HEK293 (cell line): ENCODE data around the gene ICAM5.

ENCODE experiments used
- ELK4 ChIP-seq: IDR thresholded peaks from 2 replicates; pipeline ENCODE4 v1.6.1; 2011; ENCODE audit warnings: mild to moderate bottlenecking, low read depth, low read length, borderline replicate concordance
- GLIS1 ChIP-seq: fragments of 450-650 bp; formaldehyde crosslinking; IDR thresholded peaks from 2 replicates; pipeline ENCODE4 v1.5.1; 2016; ENCODE audit warnings: missing biosample characterization, missing genetic modification characterization
- GLIS2 ChIP-seq: fragments of 450-650 bp; formaldehyde crosslinking; IDR thresholded peaks from 2 replicates; pipeline ENCODE4 v1.5.1; 2016; ENCODE audit warnings: missing biosample characterization, missing genetic modification characterization
- KLF10 ChIP-seq: fragments of 450-650 bp; IDR thresholded peaks from 2 replicates; pipeline ENCODE4 v1.5.1; 2018; ENCODE audit warnings: missing biosample characterization, mild to moderate bottlenecking, missing genetic modification characterization
- MZF1 ChIP-seq: fragments of 450-650 bp; formaldehyde crosslinking; IDR thresholded peaks from 2 replicates; pipeline ENCODE4 v1.5.1; 2017; ENCODE audit warnings: missing biosample characterization, missing genetic modification characterization, borderline replicate concordance
- PATZ1 ChIP-seq: fragments of 450-650 bp; formaldehyde crosslinking; IDR thresholded peaks from 2 replicates; pipeline ENCODE4 v1.5.1; 2016; ENCODE audit warnings: missing biosample characterization, missing genetic modification characterization
- PRDM2 ChIP-seq: fragments of 450-650 bp; formaldehyde crosslinking; IDR thresholded peaks from 2 replicates; pipeline ENCODE4 v1.5.1; 2016; ENCODE audit warnings: missing biosample characterization, missing genetic modification characterization, borderline replicate concordance
- SCRT2 ChIP-seq: fragments of 450-650 bp; formaldehyde crosslinking; IDR thresholded peaks from 2 replicates; pipeline ENCODE4 v1.5.1; 2016; ENCODE audit warnings: missing biosample characterization, missing genetic modification characterization
- SP3 ChIP-seq: fragments of 450-650 bp; formaldehyde crosslinking; IDR thresholded peaks from 2 replicates; pipeline ENCODE4 v1.5.1; 2016; ENCODE audit warnings: missing biosample characterization, missing genetic modification characterization
- ZEB2 ChIP-seq: fragments of 450-650 bp; formaldehyde crosslinking; IDR thresholded peaks from 2 replicates; pipeline ENCODE4 v1.5.1; 2016; ENCODE audit warnings: missing biosample characterization, missing genetic modification characterization
- ZFHX2 ChIP-seq: fragments of 450-650 bp; formaldehyde crosslinking; conservative IDR thresholded peaks from 2 replicates; pipeline ENCODE4 v1.5.1; 2016; ENCODE audit warnings: missing biosample characterization, missing genetic modification characterization
- ZNF121 ChIP-seq: fragments of 450-650 bp; formaldehyde crosslinking; IDR thresholded peaks from 2 replicates; pipeline ENCODE4 v1.5.1; 2016; ENCODE audit warnings: missing biosample characterization, missing genetic modification characterization
- ZNF174 ChIP-seq: fragments of 450-650 bp; formaldehyde crosslinking; IDR thresholded peaks from 2 replicates; pipeline ENCODE4 v1.5.0; 2017; ENCODE audit warnings: missing biosample characterization, mild to moderate bottlenecking, missing genetic modification characterization
- ZNF18 ChIP-seq: fragments of 450-650 bp; formaldehyde crosslinking; IDR thresholded peaks from 2 replicates; pipeline ENCODE4 v1.5.1; 2016; ENCODE audit warnings: missing biosample characterization, missing genetic modification characterization
- ZNF202 ChIP-seq: fragments of 450-650 bp; formaldehyde crosslinking; IDR thresholded peaks from 2 replicates; pipeline ENCODE4 v1.5.1; 2016; ENCODE audit warnings: missing biosample characterization, missing genetic modification characterization, borderline replicate concordance
- ZNF248 ChIP-seq: fragments of 450-650 bp; formaldehyde crosslinking; IDR thresholded peaks from 2 replicates; pipeline ENCODE4 v1.5.1; 2017; ENCODE audit warnings: missing biosample characterization, missing genetic modification characterization
- ZNF292 ChIP-seq: fragments of 450-650 bp; formaldehyde crosslinking; IDR thresholded peaks from 2 replicates; pipeline ENCODE4 v1.5.1; 2016; ENCODE audit warnings: low read depth, missing biosample characterization, missing genetic modification characterization, borderline replicate concordance
- ZNF350 ChIP-seq: fragments of 450-650 bp; formaldehyde crosslinking; IDR thresholded peaks from 2 replicates; pipeline ENCODE4 v1.5.0; 2017; ENCODE audit warnings: missing biosample characterization, mild to moderate bottlenecking, missing genetic modification characterization
- ZNF37A ChIP-seq: fragments of 450-650 bp; IDR thresholded peaks from 2 replicates; pipeline ENCODE4 v1.5.1; 2018; ENCODE audit warnings: missing biosample characterization, missing genetic modification characterization
- ZNF398 ChIP-seq: fragments of 450-650 bp; formaldehyde crosslinking; IDR thresholded peaks from 2 replicates; pipeline ENCODE4 v1.5.1; 2017; ENCODE audit warnings: missing biosample characterization, missing genetic modification characterization
- ZNF423 ChIP-seq: fragments of 450-650 bp; formaldehyde crosslinking; IDR thresholded peaks from 2 replicates; pipeline ENCODE4 v1.5.1; 2016; ENCODE audit warnings: missing biosample characterization, missing genetic modification characterization
- ZNF488 ChIP-seq: fragments of 450-650 bp; formaldehyde crosslinking; IDR thresholded peaks from 2 replicates; pipeline ENCODE4 v1.5.1; 2016; ENCODE audit warnings: missing biosample characterization, missing genetic modification characterization
- ZNF530 ChIP-seq: fragments of 450-650 bp; formaldehyde crosslinking; IDR thresholded peaks from 2 replicates; pipeline ENCODE4 v1.5.1; 2016; ENCODE audit warnings: low read depth, missing biosample characterization, missing genetic modification characterization
- ZNF596 ChIP-seq: fragments of 450-650 bp; IDR thresholded peaks from 2 replicates; pipeline ENCODE4 v1.5.0; 2018; ENCODE audit warnings: missing biosample characterization, mild to moderate bottlenecking, missing genetic modification characterization, moderate library complexity
- ZNF610 ChIP-seq: fragments of 450-650 bp; formaldehyde crosslinking; IDR thresholded peaks from 2 replicates; pipeline ENCODE4 v1.5.1; 2016; ENCODE audit warnings: missing biosample characterization, missing genetic modification characterization, borderline replicate concordance
- ZNF664 ChIP-seq: fragments of 450-650 bp; formaldehyde crosslinking; IDR thresholded peaks from 2 replicates; pipeline ENCODE4 v1.5.1; 2016; ENCODE audit warnings: missing biosample characterization, missing genetic modification characterization
- ZNF677 ChIP-seq: fragments of 450-650 bp; IDR thresholded peaks from 2 replicates; pipeline ENCODE4 v1.5.0; 2018; ENCODE audit warnings: missing biosample characterization, mild to moderate bottlenecking, missing genetic modification characterization, moderate library complexity
- ZNF701 ChIP-seq: fragments of 450-650 bp; formaldehyde crosslinking; IDR thresholded peaks from 2 replicates; pipeline ENCODE4 v1.5.1; 2016; ENCODE audit warnings: missing biosample characterization, missing genetic modification characterization

Gene ICAM5

GRCh38 chr19:10292206-10292788 lies 2.5 kb downstream of the ICAM5 start (continued):
- no peak for TF ChIP-seq MZF1 (tag by site-specific recombination)
- TF ChIP-seq ZNF701: no peak
- peak; percentile 96 for TF ChIP-seq SP3 (tag by site-specific recombination)
- no peak for TF ChIP-seq ELK4
- TF ChIP-seq GLIS2 (tag by site-specific recombination): peak; percentile 45
- no peak for TF ChIP-seq ZNF610
- no peak for TF ChIP-seq SCRT2 (tag by site-specific recombination)
- no peak for TF ChIP-seq ZNF596
- TF ChIP-seq GLIS1: peak; percentile 96
- TF ChIP-seq ZNF423 (tag by site-specific recombination): no peak
- TF ChIP-seq ZNF488 (tag by site-specific recombination): no peak
- peak; percentile 77 for TF ChIP-seq ZFHX2
- no peak for TF ChIP-seq ZNF292 (tag by site-specific recombination)
- no peak for TF ChIP-seq ZNF174
- no peak for TF ChIP-seq ZNF248 (tag by site-specific recombination)
- no peak for TF ChIP-seq ZNF530 (tag by site-specific recombination)
- TF ChIP-seq ZNF202 (tag by site-specific recombination): no peak
- peak; percentile 83 for TF ChIP-seq PATZ1
- no peak for TF ChIP-seq PRDM2
- peak; percentile 60; the same call in 1 of the 2 replicates for TF ChIP-seq KLF10 (tag by site-specific recombination)
- no peak for TF ChIP-seq ZNF350 (tag by site-specific recombination)
- TF ChIP-seq ZNF664 (tag by site-specific recombination): no peak
- peak; percentile 50; the same call in 1 of the 2 replicates for TF ChIP-seq ZEB2 (tag by site-specific recombination)
- TF ChIP-seq ZNF398 (tag by site-specific recombination): no peak
- TF ChIP-seq ZNF18: no peak
- no peak for TF ChIP-seq ZNF37A (tag by site-specific recombination)
- TF ChIP-seq ZNF677 (tag by site-specific recombination): no peak
- TF ChIP-seq ZNF121 (tag by site-specific recombination): no peak
